B cell (primary cell): ENCODE results near the gene PTPMT1. TPM values are rescaled to one million over a fixed set of nuclear protein-coding genes. Genes with fewer than 3 reads are reported as not detected.

ENCODE experiments used
- ATAC-seq: fragments of 200-7000 bp; cut with Tn5 transposase; one replicate; pipeline ENCODE4 v1.10.0; 2021; ENCODE audit warnings: low read depth, mild to moderate bottlenecking, moderate number of reproducible peaks, moderate library complexity
- CTCF ChIA-PET: fragments of 350-600 bp; sonication (Branson Sonifier 250); formaldehyde crosslinking; loops from one replicate; lab custom pipeline; 2021; ENCODE audit warnings: antibody characterized with exemption, inconsistent platforms; lab: Charles Lee
- POLR2A ChIA-PET: fragments of 350-600 bp; sonication (Branson Sonifier 250); formaldehyde crosslinking; loops from one replicate; lab custom pipeline; 2021; ENCODE audit warnings: antibody characterized with exemption; lab: Charles Lee
- DNase-seq: peaks from one replicate; pipeline ENCODE4 v3.0.0; 2013
- H2AFZ ChIP-seq: 2 replicates; pipeline ENCODE4 v1.6.1; 2012; ENCODE audit warnings: mild to moderate bottlenecking, low read depth, low read length; ENCODE audit not compliant: insufficient read depth, poor library complexity, severe bottlenecking
- H3K27ac ChIP-seq, 2 donors: 1 replicate in 1 of 2; 2 replicates in 1 of 2; pipeline ENCODE4 v1.5.1; 2012 to 2013; ENCODE audit warnings: low read length in 2 of 2, mild to moderate bottlenecking in 2 of 2, moderate library complexity in 1 of 2
- H3K27me3 ChIP-seq, 4 experiments: fragments of 200-600 bp in 1 of 4; sonication (generic) in 1 of 4; replicated peaks in 1 of 4; 1 replicate in 2 of 4; 2 replicates in 2 of 4; pipeline versions ENCODE4 v1.6.1 to v1.7.0; 2013 to 2016; ENCODE audit warnings: low read length in 3 of 4, mild to moderate bottlenecking in 2 of 4, mixed read lengths in 1 of 4, moderate library complexity in 1 of 4; ENCODE audit not compliant: insufficient read depth in 4 of 4, control insufficient read depth in 3 of 4; ENCODE audit errors: control extremely low read depth in 1 of 4
- H3K36me3 ChIP-seq, 2 experiments: replicated peaks in 1 of 2; 1 replicate in 1 of 2; 2 replicates in 1 of 2; pipeline versions ENCODE4 v1.6.1 to v1.7.1; 2013; ENCODE audit warnings: low read length in 1 of 2; ENCODE audit not compliant: insufficient read depth in 2 of 2, control insufficient read depth in 1 of 2; ENCODE audit errors: control extremely low read depth in 1 of 2, extremely low read depth in 1 of 2
- H3K4me1 ChIP-seq, 2 donors: fragments of 200-600 bp in 1 of 2; sonication (generic) in 1 of 2; 1 replicate in 1 of 2; 2 replicates in 1 of 2; pipeline versions ENCODE4 v1.5.1 to v1.6.1; 2013 to 2017; ENCODE audit warnings: low read length in 2 of 2; ENCODE audit not compliant: control insufficient read depth in 2 of 2, insufficient read depth in 2 of 2
- H3K4me2 ChIP-seq: replicated peaks from 2 replicates; pipeline ENCODE3; 2012; ENCODE audit warnings: mild to moderate bottlenecking, low read depth, low read length; ENCODE audit not compliant: poor library complexity, severe bottlenecking
- H3K4me3 ChIP-seq, 5 experiments: fragments of 200-600 bp in 1 of 5; sonication (generic) in 1 of 5; 1 replicate in 3 of 5; 2 replicates in 2 of 5; pipeline versions ENCODE4 v1.5.1 to v1.7.0; 2011 to 2016; ENCODE audit warnings: low read length in 4 of 5, mild to moderate bottlenecking in 4 of 5, low read depth in 2 of 5, control low read depth in 1 of 5, moderate library complexity in 1 of 5; ENCODE audit not compliant: insufficient read depth in 1 of 5; ENCODE audit errors: control extremely low read depth in 1 of 5, extremely low read depth in 1 of 5
- H3K79me2 ChIP-seq: fragments of 200-600 bp; sonication (generic); one replicate; pipeline ENCODE4 v1.6.0; 2016; ENCODE audit warnings: low read length; ENCODE audit not compliant: control insufficient read depth, insufficient read depth
- H3K9ac ChIP-seq: fragments of 200-600 bp; sonication (generic); 2 replicates; pipeline ENCODE4 v1.6.1; 2017; ENCODE audit warnings: mild to moderate bottlenecking, low read length, moderate library complexity
- H3K9me3 ChIP-seq, 3 donors: one replicate each; pipeline versions ENCODE4 v1.6.1 to v1.7.1; 2013; ENCODE audit warnings: low read length in 2 of 3; ENCODE audit not compliant: control insufficient read depth in 2 of 3, insufficient read depth in 1 of 3; ENCODE audit errors: control extremely low read depth in 1 of 3
- H4K20me1 ChIP-seq: 2 replicates; pipeline ENCODE4 v1.6.0; 2012; ENCODE audit warnings: mild to moderate bottlenecking, low read length; ENCODE audit not compliant: insufficient read depth, control insufficient read depth, poor library complexity, severe bottlenecking
- H3K27ac Mint-ChIP-seq: one replicate; pipeline ENCODE4 v1.8.0; 2021; ENCODE audit warnings: mixed read lengths
- H3K27me3 Mint-ChIP-seq: one replicate; pipeline ENCODE4 v1.8.0; 2021; ENCODE audit warnings: mixed read lengths
- H3K4me1 Mint-ChIP-seq: one replicate; pipeline ENCODE4 v1.8.0; 2021; ENCODE audit warnings: mixed read lengths
- H3K4me3 Mint-ChIP-seq: one replicate; pipeline ENCODE4 v1.8.0; 2021; ENCODE audit warnings: mixed read lengths
- H3K9me3 Mint-ChIP-seq: one replicate; pipeline ENCODE4 v1.8.0; 2022; ENCODE audit warnings: mixed read lengths; ENCODE audit not compliant: insufficient read depth
- EZH2 ChIP-seq: IDR thresholded peaks from 2 replicates; pipeline ENCODE4 v1.6.1; 2012; ENCODE audit warnings: borderline replicate concordance, low read depth, mild to moderate bottlenecking, moderate library complexity, low read length; ENCODE audit not compliant: insufficient read depth, poor library complexity, severe bottlenecking
- WGBS: methylation state at CpG from one replicate; pipeline ENCODE4 v1.1.5; 2013; ENCODE audit warnings: missing lambda C conversion rate; ENCODE audit not compliant: insufficient coverage; 5-methylcytosine and 5-hydroxymethylcytosine counted together
- intact Hi-C: fragments of 100-400 bp; cut with micrococcal nuclease; formaldehyde crosslinking; loops from one replicate; pipeline ENCODE4 v1.10.0; 2022
- polyA plus RNA-seq: library from polyadenylated mRNA; depleted of rRNA; stranded (reverse); fragments of >200 nt; gene quantifications from 2 replicates; pipeline ENCODE4 v1.2.3, GENCODE V29; 2012
- small RNA-seq: library from RNA; depleted of rRNA; stranded (forward); fragments of <200 nt; gene quantifications from one replicate; pipeline ENCODE3, GENCODE V24; 2012; ENCODE audit warnings: low replicate concordance, low read depth; ENCODE audit not compliant: insufficient read length
- total RNA-seq, 2 donors: library from RNA; stranded (reverse); fragments of 120-200 nt in 1 of 2; gene quantifications; 1 replicate in 1 of 2; 2 replicates in 1 of 2; pipeline versions ENCODE4 v1.2.3 to v1.2.4, GENCODE V29; 2013 to 2022
- TF ChIP-seq, protein P1 (sequence below): fragments of 200-600 bp; IDR thresholded peaks from one replicate; pipeline ENCODE4 v1.8.0; 2022; ENCODE audit warnings: antibody characterized with exemption, mild to moderate bottlenecking

Gene PTPMT1
- total and polyA plus RNA-seq, 2 donors (not counting 1 experiment from before 2014, with no cell fraction given) = 20.8 to 35.7 TPM

DNA sequence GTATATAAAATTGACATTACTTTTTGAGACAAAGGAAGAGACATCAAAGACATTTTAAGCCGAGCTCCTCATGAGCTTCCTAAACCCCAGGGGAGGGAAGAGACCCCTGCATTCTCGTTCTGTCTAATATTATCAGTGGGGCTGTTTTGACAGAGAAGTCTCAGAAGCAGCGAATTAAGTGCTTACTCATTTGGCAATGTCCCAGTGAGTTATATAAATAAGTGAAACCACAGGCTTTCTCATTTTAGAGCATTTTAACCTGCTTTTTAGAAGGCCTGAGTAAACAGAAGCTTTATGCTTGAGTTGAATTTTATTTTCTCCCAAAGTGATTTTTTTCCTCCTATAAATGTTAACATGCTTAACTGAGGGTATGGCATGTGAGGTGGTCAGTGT is 52.0 kb downstream of the PTPMT1 start:
- Histone ChIP-seq H3K4me1 (no peaks in the 10 kb centered on the region), H3K27ac (no peak overlapping the region), H4K20me1 (no peaks in the 10 kb centered on the region), H3K27me3 (no peaks in the 10 kb centered on the region), H3K79me2 (no peaks in the 10 kb centered on the region), H3K9ac (no peak overlapping the region), H3K9me3 (no peaks in the 10 kb centered on the region), H3K36me3 (peaks cover 21 to 35% of the 10 kb centered on the region in 2 experiments), H2AFZ (no peak overlapping the region), H3K4me3 (no peak overlapping the region), H3K4me2 (no peak overlapping the region)
- Mint-ChIP-seq H3K9me3 (no peaks in the 10 kb centered on the region), H3K4me1 (no peaks in the 10 kb centered on the region), H3K4me3 (no peak overlapping the region), H3K27ac (no peak overlapping the region), H3K27me3 (no peaks in the 10 kb centered on the region)
- TF ChIP-seq, protein P1, sequence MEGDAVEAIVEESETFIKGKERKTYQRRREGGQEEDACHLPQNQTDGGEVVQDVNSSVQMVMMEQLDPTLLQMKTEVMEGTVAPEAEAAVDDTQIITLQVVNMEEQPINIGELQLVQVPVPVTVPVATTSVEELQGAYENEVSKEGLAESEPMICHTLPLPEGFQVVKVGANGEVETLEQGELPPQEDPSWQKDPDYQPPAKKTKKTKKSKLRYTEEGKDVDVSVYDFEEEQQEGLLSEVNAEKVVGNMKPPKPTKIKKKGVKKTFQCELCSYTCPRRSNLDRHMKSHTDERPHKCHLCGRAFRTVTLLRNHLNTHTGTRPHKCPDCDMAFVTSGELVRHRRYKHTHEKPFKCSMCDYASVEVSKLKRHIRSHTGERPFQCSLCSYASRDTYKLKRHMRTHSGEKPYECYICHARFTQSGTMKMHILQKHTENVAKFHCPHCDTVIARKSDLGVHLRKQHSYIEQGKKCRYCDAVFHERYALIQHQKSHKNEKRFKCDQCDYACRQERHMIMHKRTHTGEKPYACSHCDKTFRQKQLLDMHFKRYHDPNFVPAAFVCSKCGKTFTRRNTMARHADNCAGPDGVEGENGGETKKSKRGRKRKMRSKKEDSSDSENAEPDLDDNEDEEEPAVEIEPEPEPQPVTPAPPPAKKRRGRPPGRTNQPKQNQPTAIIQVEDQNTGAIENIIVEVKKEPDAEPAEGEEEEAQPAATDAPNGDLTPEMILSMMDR = no peak
- no peak for TF ChIP-seq EZH2
- POLR2A ChIA-PET = no interaction called here
- WGBS = no CpG with 5 or more reads among the region's 3 CpGs
- CTCF ChIA-PET = interaction anchor here (0.6 kb wide), 1 partner anchor 78 kb away, joined by 3 read pairs; no protein-coding TSS in a partner anchor
- intact Hi-C loops = no loop called here
- DNase-seq = no peak
- no peak for ATAC-seq

DNA sequence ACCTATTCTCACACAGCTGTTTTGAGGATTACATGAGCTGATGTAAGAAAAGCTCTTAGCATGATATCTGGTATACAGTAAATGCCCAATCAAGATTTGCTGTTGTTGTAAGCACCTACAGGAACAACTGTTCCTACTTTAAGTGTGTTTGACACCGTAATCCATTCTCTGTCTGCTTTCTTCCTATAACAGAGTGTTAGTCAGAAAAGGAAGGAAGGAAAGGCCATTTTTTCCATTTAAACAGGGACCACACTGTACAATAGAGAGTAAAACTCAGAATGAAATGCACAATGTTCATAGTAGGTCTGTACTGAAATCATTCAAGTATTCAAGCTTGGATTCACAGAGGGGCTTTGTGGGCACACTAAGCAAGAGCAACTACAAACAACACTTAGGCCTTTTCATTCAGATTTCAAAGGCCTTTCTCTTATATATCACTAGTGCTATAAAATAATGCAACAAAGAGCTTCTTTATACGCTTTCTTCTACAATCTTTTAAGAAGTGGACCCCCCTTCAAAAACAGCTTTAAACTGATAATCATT is 55.5 kb downstream of the PTPMT1 start:
- Histone ChIP-seq H2AFZ (no peak overlapping the region), H4K20me1 (no peaks in the 10 kb centered on the region), H3K4me1 (no peaks in the 10 kb centered on the region), H3K27me3 (no peaks in the 10 kb centered on the region), H3K36me3 (peaks cover 32 to 51% of the 10 kb centered on the region in 2 experiments), H3K27ac (no peak overlapping the region), H3K9ac (no peak overlapping the region), H3K4me2 (no peak overlapping the region), H3K4me3 (no peak overlapping the region), H3K9me3 (no peaks in the 10 kb centered on the region), H3K79me2 (no peaks in the 10 kb centered on the region)
- ATAC-seq (no peak), DNase-seq (no peak)
- intact Hi-C loops = no loop called here
- WGBS = no CpG with 5 or more reads among the region's 2 CpGs
- Mint-ChIP-seq H3K9me3 (no peaks in the 10 kb centered on the region), H3K27me3 (no peaks in the 10 kb centered on the region), H3K27ac (no peak overlapping the region), H3K4me3 (no peak overlapping the region), H3K4me1 (no peaks in the 10 kb centered on the region)
- ChIA-PET POLR2A (interaction anchor here (0.7 kb wide), 1 partner anchor 434 kb away, joined by 4 read pairs; no protein-coding TSS in a partner anchor), CTCF (no interaction called here)
- TF ChIP-seq, protein P1 = no peak
- TF ChIP-seq EZH2 = no peak

Small RNA genes lying within 50 kb of the gene (small RNA-seq; reads per million reads assigned to genes)
- gene RN7SL652P (not detected), gene RNU5E-10P (not detected)

Other genes with a start within 250 kb of the PTPMT1 start
- 0.67 and 0.70 TPM in 2 replicates for gene MYBPC3, start 212.9 kb upstream of the PTPMT1 start, total RNA-seq
- gene MYBPC3, start 212.9 kb upstream of the PTPMT1 start, polyA plus RNA-seq = 1.4 and 1.5 TPM in 2 replicates
- 98.3 and 98.8 TPM in 2 replicates for gene SPI1, start 187.1 kb upstream of the PTPMT1 start, total RNA-seq
- 119 and 156 TPM in 2 replicates for gene SPI1, start 187.1 kb upstream of the PTPMT1 start, polyA plus RNA-seq
- 33.0 and 39.4 TPM in 2 replicates for gene SLC39A13, start 157.0 kb upstream of the PTPMT1 start, total RNA-seq
- 48.6 and 55.7 TPM in 2 replicates for gene SLC39A13, start 157.0 kb upstream of the PTPMT1 start, polyA plus RNA-seq
- gene PSMC3, start 139.2 kb upstream of the PTPMT1 start, total RNA-seq = 59.9 and 62.7 TPM in 2 replicates
- 36.7 and 47.7 TPM in 2 replicates for gene PSMC3, start 139.2 kb upstream of the PTPMT1 start, polyA plus RNA-seq
- 1.0 and 1.4 TPM in 2 replicates for gene RAPSN, start 116.5 kb upstream of the PTPMT1 start, total RNA-seq
- 0.25 and 0.42 TPM in 2 replicates for gene RAPSN, start 116.5 kb upstream of the PTPMT1 start, polyA plus RNA-seq
- 153 and 167 TPM in 2 replicates for gene CELF1, start 12.5 kb upstream of the PTPMT1 start, total RNA-seq
- gene CELF1, start 12.5 kb upstream of the PTPMT1 start, polyA plus RNA-seq = 52.0 and 86.2 TPM in 2 replicates
- gene KBTBD4, start 13.4 kb downstream of the PTPMT1 start, total RNA-seq = 20.3 and 20.7 TPM in 2 replicates
- gene KBTBD4, start 13.4 kb downstream of the PTPMT1 start, polyA plus RNA-seq = 8.6 and 11.5 TPM in 2 replicates
- 76.2 and 79.5 TPM in 2 replicates for gene NDUFS3, start 13.5 kb downstream of the PTPMT1 start, total RNA-seq
- 78.5 and 80.4 TPM in 2 replicates for gene NDUFS3, start 13.5 kb downstream of the PTPMT1 start, polyA plus RNA-seq
- 0.20 TPM in 1 of 2 replicates, not detected in the other for gene FAM180B, start 21.1 kb downstream of the PTPMT1 start, total RNA-seq
- 0.06 TPM in 1 of 2 replicates, not detected in the other for gene FAM180B, start 21.1 kb downstream of the PTPMT1 start, polyA plus RNA-seq
- not detected in 2 replicates for gene C1QTNF4, start 28.8 kb downstream of the PTPMT1 start, total RNA-seq
- gene C1QTNF4, start 28.8 kb downstream of the PTPMT1 start, polyA plus RNA-seq = 1.6 and 2.5 TPM in 2 replicates
- gene MTCH2, start 77.0 kb downstream of the PTPMT1 start, total RNA-seq = 26.9 and 30.9 TPM in 2 replicates
- 18.1 and 21.9 TPM in 2 replicates for gene MTCH2, start 77.0 kb downstream of the PTPMT1 start, polyA plus RNA-seq
- gene AGBL2, start 149.8 kb downstream of the PTPMT1 start, total RNA-seq = 13.6 and 17.0 TPM in 2 replicates
- 19.6 and 28.6 TPM in 2 replicates for gene AGBL2, start 149.8 kb downstream of the PTPMT1 start, polyA plus RNA-seq
- 287 and 288 TPM in 2 replicates for gene FNBP4, start 201.7 kb downstream of the PTPMT1 start, total RNA-seq
- gene FNBP4, start 201.7 kb downstream of the PTPMT1 start, polyA plus RNA-seq = 278 and 330 TPM in 2 replicates